Panc1 (cell line): ENCODE measurements around the gene PRDM1. TPM values are rescaled to one million over a fixed set of nuclear protein-coding genes. Genes with fewer than 3 reads are reported as not detected.

Experiments used
- ATAC-seq: fragments of 200-7000 bp; cut with Tn5 transposase; 2 replicates; pipeline ENCODE4 v1.9.1; 2020; ENCODE audit warnings: mild to moderate bottlenecking, moderate library complexity
- Bru-seq: library from RNA; stranded (reverse); fragments of 400-500 nt; gene quantifications from one replicate; lab custom pipeline; 2021; lab: Mats Ljungman, UMichigan
- BruChase-seq, 2 experiments: library from RNA; stranded (reverse); fragments of 400-500 nt; gene quantifications; one replicate each; lab custom pipeline; 2021; lab: Mats Ljungman, UMichigan
- BruUV-seq: library from RNA; stranded (reverse); fragments of 400-500 nt; replicated peaks from 2 replicates; lab custom pipeline; 2021; lab: Mats Ljungman, UMichigan
- CTCF ChIA-PET: fragments of 300-600 bp; sonication (Branson Sonifier 250); formaldehyde crosslinking; loops from one replicate; lab custom pipeline; 2022; ENCODE audit warnings: antibody characterized with exemption; lab: Charles Lee
- POLR2A ChIA-PET: fragments of 300-600 bp; sonication (Branson Sonifier 250); formaldehyde crosslinking; loops from one replicate; lab custom pipeline; 2022; ENCODE audit warnings: antibody characterized with exemption; lab: Charles Lee
- DNase-seq: peaks from one replicate; pipeline ENCODE4 v3.0.0-alpha.2; 2010; ENCODE audit warnings: low read depth, low spot score
- H3K27ac ChIP-seq: 2 replicates; pipeline ENCODE4 v1.5.1; 2011; ENCODE audit warnings: mild to moderate bottlenecking, low read length, inconsistent platforms
- H3K27me3 ChIP-seq: fragments of 200-500 bp; sonication (Bioruptor generic); 2 replicates; pipeline ENCODE4 v1.6.0; 2014; ENCODE audit warnings: low read length, inconsistent platforms; ENCODE audit not compliant: control insufficient read depth, insufficient read depth
- H3K36me3 ChIP-seq: fragments of 200-500 bp; sonication (Bioruptor generic); 2 replicates; pipeline ENCODE4 v1.5.1; 2014; ENCODE audit warnings: inconsistent platforms, mild to moderate bottlenecking, low read length, moderate library complexity; ENCODE audit not compliant: control insufficient read depth, insufficient read depth
- H3K4me1 ChIP-seq: 2 replicates; pipeline ENCODE4 v1.5.1; 2011; ENCODE audit warnings: inconsistent platforms, mild to moderate bottlenecking, low read length, moderate library complexity; ENCODE audit not compliant: control insufficient read depth, insufficient read depth
- H3K4me3 ChIP-seq, 2 experiments: 2 replicates each; pipeline ENCODE4 v1.5.1; 2011 to 2012; ENCODE audit warnings: low read depth in 2 of 2, low read length in 2 of 2, mild to moderate bottlenecking in 2 of 2, inconsistent platforms in 1 of 2, moderate library complexity in 1 of 2
- H3K9me3 ChIP-seq: fragments of 200-500 bp; sonication (Bioruptor generic); 2 replicates; pipeline ENCODE4 v1.5.1; 2014; ENCODE audit warnings: low read depth, mild to moderate bottlenecking, inconsistent platforms, low read length, moderate library complexity; ENCODE audit not compliant: control insufficient read depth, insufficient read depth
- POLR2AphosphoS5 ChIP-seq: IDR thresholded peaks from 2 replicates; pipeline ENCODE4 v1.6.1; 2012; ENCODE audit warnings: mild to moderate bottlenecking, low read depth, low read length, moderate library complexity
- SIN3A ChIP-seq: IDR thresholded peaks from 2 replicates; pipeline ENCODE4 v1.6.1; 2012; ENCODE audit warnings: low read depth, mild to moderate bottlenecking, low read length, moderate library complexity, borderline replicate concordance; ENCODE audit not compliant: insufficient read depth
- TCF7L2 ChIP-seq: IDR thresholded peaks from 2 replicates; pipeline ENCODE4 v1.6.1; 2011; ENCODE audit warnings: mild to moderate bottlenecking, low read depth, low read length, inconsistent platforms
- in situ Hi-C: cut with HindIII; loops from 2 replicates; pipeline ENCODE4 v1.10.0; 2016; ENCODE audit warnings: low sequenced_read_pairs, low pct_unique_long_range_greater_than_20kb
- intact Hi-C: fragments of 100-400 bp; cut with micrococcal nuclease; formaldehyde crosslinking; loops from one replicate; pipeline ENCODE4 v1.10.0; 2022; ENCODE audit not compliant: unreplicated experiment
- long read RNA-seq: library from polyadenylated mRNA; unstranded; transcript quantifications from one replicate; pipeline ENCODE4 v2.0.0, GENCODE V29; 2021; ENCODE audit not compliant: unreplicated experiment
- polyA plus RNA-seq: library from polyadenylated mRNA; unstranded; fragments of >200 nt; gene quantifications from one replicate; pipeline ENCODE4 v1.2.1, GENCODE V29; 2012; ENCODE audit warnings: missing spikeins; ENCODE audit not compliant: insufficient read length
- total RNA-seq: library from RNA; stranded (reverse); gene quantifications from one replicate; pipeline ENCODE4 v1.2.1, GENCODE V29; 2021; ENCODE audit not compliant: unreplicated experiment
- TF ChIP-seq, protein P1 (sequence below), 2 experiments: IDR thresholded peaks; 2 replicates each; pipeline ENCODE4 v1.6.1; 2011 to 2012; ENCODE audit warnings: low read depth in 2 of 2, control low read depth in 1 of 2, low read length in 1 of 2, mild to moderate bottlenecking in 1 of 2, moderate library complexity in 1 of 2; ENCODE audit not compliant: insufficient read depth in 1 of 2
- TF ChIP-seq, protein P2 (sequence below): fragments of 450-650 bp; IDR thresholded peaks from 2 replicates; pipeline ENCODE4 v1.5.1; 2017; ENCODE audit warnings: mild to moderate bottlenecking

Gene PRDM1
- total RNA-seq (2.6 TPM), Bru-seq, nascent RNA (percentile 63 among the genes with signal in this experiment), BruChase-seq, experiment 1, labeled RNA remaining after a 2-hour chase (percentile 41 among the genes with signal in this experiment), BruChase-seq, experiment 2, labeled RNA remaining after a 6-hour chase (percentile 38 among the genes with signal in this experiment)
- polyA plus RNA-seq, result 1.9 TPM
- long read RNA-seq, full-length matches to known transcripts, result 1 of 1 reads
- long read RNA-seq, partial matches to known transcripts, result 0 of 1 reads
- long read RNA-seq, other reads (novel, unspliced or antisense), result 0 of 1 reads

- in situ Hi-C loops (no loop called here), intact Hi-C loops (loop anchor here (5.0 to 10.0 kb wide), 4 partner anchors 94 to 651 kb away; no protein-coding TSS in a partner anchor)
- H3K36me3 ChIP-seq, result no peaks in the 10 kb centered on the region
- DNase-seq (no peak), ATAC-seq (peak; percentile 95)
- POLR2A ChIA-PET, result no interaction called here
- TSS peak; percentile 67 for BruUV-seq
- CTCF ChIA-PET, result interaction anchor here (0.7 kb wide), 1 partner anchor 1236 kb away, joined by 4 read pairs; no protein-coding TSS in a partner anchor
- H3K4me3 ChIP-seq, result peak within 1 kb of the TSS; percentile 63 to 68
- H3K27me3 ChIP-seq, result peaks cover 2% of the 10 kb centered on the region; the same call in 1 of the 2 replicates
- peaks cover 24% of the 10 kb centered on the region for H3K4me1 ChIP-seq
- H3K9me3 ChIP-seq, result no peaks in the 10 kb centered on the region
- H3K27ac ChIP-seq, result peak within 1 kb of the TSS; percentile 67
- TF ChIP-seq TCF7L2, result 0 out of 2 replicates have a peak, but pooled peaks have one; percentile 15
- 0 out of 2 replicates have a peak, but pooled peaks have one; percentile 72 for TF ChIP-seq SIN3A
- TF ChIP-seq, protein P1, sequence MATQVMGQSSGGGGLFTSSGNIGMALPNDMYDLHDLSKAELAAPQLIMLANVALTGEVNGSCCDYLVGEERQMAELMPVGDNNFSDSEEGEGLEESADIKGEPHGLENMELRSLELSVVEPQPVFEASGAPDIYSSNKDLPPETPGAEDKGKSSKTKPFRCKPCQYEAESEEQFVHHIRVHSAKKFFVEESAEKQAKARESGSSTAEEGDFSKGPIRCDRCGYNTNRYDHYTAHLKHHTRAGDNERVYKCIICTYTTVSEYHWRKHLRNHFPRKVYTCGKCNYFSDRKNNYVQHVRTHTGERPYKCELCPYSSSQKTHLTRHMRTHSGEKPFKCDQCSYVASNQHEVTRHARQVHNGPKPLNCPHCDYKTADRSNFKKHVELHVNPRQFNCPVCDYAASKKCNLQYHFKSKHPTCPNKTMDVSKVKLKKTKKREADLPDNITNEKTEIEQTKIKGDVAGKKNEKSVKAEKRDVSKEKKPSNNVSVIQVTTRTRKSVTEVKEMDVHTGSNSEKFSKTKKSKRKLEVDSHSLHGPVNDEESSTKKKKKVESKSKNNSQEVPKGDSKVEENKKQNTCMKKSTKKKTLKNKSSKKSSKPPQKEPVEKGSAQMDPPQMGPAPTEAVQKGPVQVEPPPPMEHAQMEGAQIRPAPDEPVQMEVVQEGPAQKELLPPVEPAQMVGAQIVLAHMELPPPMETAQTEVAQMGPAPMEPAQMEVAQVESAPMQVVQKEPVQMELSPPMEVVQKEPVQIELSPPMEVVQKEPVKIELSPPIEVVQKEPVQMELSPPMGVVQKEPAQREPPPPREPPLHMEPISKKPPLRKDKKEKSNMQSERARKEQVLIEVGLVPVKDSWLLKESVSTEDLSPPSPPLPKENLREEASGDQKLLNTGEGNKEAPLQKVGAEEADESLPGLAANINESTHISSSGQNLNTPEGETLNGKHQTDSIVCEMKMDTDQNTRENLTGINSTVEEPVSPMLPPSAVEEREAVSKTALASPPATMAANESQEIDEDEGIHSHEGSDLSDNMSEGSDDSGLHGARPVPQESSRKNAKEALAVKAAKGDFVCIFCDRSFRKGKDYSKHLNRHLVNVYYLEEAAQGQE (IDR thresholded peaks at IDR 0.05; ENCODE audit: insufficient read depth in 1 of 2, low read depth in 2 of 2, low read length in 1 of 2), result no peak
- TF ChIP-seq, protein P2, sequence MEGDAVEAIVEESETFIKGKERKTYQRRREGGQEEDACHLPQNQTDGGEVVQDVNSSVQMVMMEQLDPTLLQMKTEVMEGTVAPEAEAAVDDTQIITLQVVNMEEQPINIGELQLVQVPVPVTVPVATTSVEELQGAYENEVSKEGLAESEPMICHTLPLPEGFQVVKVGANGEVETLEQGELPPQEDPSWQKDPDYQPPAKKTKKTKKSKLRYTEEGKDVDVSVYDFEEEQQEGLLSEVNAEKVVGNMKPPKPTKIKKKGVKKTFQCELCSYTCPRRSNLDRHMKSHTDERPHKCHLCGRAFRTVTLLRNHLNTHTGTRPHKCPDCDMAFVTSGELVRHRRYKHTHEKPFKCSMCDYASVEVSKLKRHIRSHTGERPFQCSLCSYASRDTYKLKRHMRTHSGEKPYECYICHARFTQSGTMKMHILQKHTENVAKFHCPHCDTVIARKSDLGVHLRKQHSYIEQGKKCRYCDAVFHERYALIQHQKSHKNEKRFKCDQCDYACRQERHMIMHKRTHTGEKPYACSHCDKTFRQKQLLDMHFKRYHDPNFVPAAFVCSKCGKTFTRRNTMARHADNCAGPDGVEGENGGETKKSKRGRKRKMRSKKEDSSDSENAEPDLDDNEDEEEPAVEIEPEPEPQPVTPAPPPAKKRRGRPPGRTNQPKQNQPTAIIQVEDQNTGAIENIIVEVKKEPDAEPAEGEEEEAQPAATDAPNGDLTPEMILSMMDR, result peak; percentile 58
- TF ChIP-seq POLR2AphosphoS5, result peak; percentile 29; the same call in 1 of the 2 replicates
Measured at GRCh38 chr6:106085984-106086813, at the start of gene PRDM1. TSS of gene PRDM1 (plus strand) at chr6:106086336. CDS start at chr6:106086554, 218 bp downstream.

DNA sequence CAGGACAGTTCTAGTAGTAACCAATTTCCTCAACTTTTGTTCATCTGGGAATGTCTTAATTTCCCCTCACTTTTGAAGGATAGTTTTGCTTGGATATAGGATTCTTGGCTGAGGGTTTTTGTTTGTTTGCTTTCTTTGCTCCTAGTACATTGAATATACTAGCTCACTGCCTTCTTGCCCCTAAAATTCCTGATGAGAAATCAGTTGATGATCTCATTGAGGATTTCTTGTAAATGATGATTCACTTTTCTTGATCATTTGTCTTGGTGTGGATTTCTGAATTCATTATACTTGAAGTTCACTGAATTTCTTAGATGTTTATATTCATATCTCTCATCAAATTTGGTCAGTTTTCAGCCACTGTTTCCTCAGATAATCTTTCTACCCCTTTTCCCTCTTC, 49.1 kb upstream of the PRDM1 start:
- H3K4me3 ChIP-seq, result no peak overlapping the region
- no peaks in the 10 kb centered on the region for H3K27me3 ChIP-seq
- POLR2A ChIA-PET, result no interaction called here
- H3K9me3 ChIP-seq, result no peaks in the 10 kb centered on the region
- DNase-seq (no peak), ATAC-seq (no peak)
- TF ChIP-seq POLR2AphosphoS5 (no peak), SIN3A (no peak), TCF7L2 (no peak)
- TF ChIP-seq, protein P1 (IDR thresholded peaks at IDR 0.05; ENCODE audit: insufficient read depth in 1 of 2, low read depth in 2 of 2, low read length in 1 of 2), result no peak
- TF ChIP-seq, protein P2, result no peak
- intact Hi-C loops (no loop called here), in situ Hi-C loops (no loop called here)
- H3K27ac ChIP-seq, result no peak overlapping the region
- CTCF ChIA-PET, result no interaction called here
- no peaks in the 10 kb centered on the region for H3K36me3 ChIP-seq
- H3K4me1 ChIP-seq, result no peaks in the 10 kb centered on the region
- no TSS peak for BruUV-seq
